Measurements from ENCODE around the gene SORCS3.

The SORCS3 gene

GRCh38 chr10:104650635-104651331 is 9.7 kb downstream of the SORCS3 start:
- no peaks in the 10 kb centered on the region for H3K79me2 ChIP-seq (ENCODE audit: control insufficient read depth, low read length)
- no peaks in the 10 kb centered on the region for H3K36me3 ChIP-seq (ENCODE audit: control insufficient read depth, low read length)
- H4K20me1 ChIP-seq (ENCODE audit: control insufficient read depth, insufficient read depth, low read depth, low read length) = no peaks in the 10 kb centered on the region
- no peak for TF ChIP-seq EZH2phosphoT487 (IDR thresholded peaks at IDR 0.05; ENCODE audit: borderline replicate concordance, low read length)
- no peak for TF ChIP-seq CTCF (IDR thresholded peaks at IDR 0.05; ENCODE audit: low read depth, low read length, poor library complexity, severe bottlenecking)
- H3F3A ChIP-seq (ENCODE audit: control insufficient read depth, insufficient read depth) = no peaks in the 10 kb centered on the region
- H3K4me1 ChIP-seq (ENCODE audit: control insufficient read depth, low read length) = no peaks in the 10 kb centered on the region
- no peaks in the 10 kb centered on the region for H3K27me3 ChIP-seq (ENCODE audit: control insufficient read depth, low read length)
- no peak overlapping the region for H3K27ac ChIP-seq (ENCODE audit: low read depth, low read length)
- no peak overlapping the region for H3K4me3 ChIP-seq (ENCODE audit: low read length)
- no peaks in the 10 kb centered on the region for H3K9me3 ChIP-seq (ENCODE audit: control insufficient read depth, insufficient read depth, low read length)
- no peaks in the 10 kb centered on the region for H3K9me2 ChIP-seq (replicated peaks; ENCODE audit: control insufficient read depth, low read length)
- H3K4me2 ChIP-seq (ENCODE audit: low read length) = no peak overlapping the region

DNA sequence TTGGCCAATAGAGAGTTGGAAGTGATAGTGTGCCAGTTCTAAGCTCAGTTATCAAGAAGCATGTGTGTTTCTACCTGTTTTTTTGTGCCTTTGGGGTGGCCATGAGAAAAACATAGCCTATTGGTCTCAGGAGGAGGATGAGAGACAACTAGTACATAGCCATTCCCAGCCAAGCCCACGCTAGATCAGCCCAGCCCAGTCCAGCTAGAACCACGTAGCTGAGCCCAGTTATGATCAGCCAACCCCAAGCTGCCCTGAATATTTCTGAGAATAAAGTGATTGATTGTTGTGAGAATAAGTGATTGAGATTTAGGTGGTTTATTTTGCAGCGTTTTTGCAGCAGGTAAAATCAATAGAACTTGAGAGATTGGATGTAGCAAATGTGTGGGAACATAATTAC is 15.9 kb downstream of the SORCS3 start:
- no peak for TF ChIP-seq CTCF (IDR thresholded peaks at IDR 0.05; ENCODE audit: low read depth, low read length, poor library complexity, severe bottlenecking)
- no peak for TF ChIP-seq EZH2phosphoT487 (IDR thresholded peaks at IDR 0.05; ENCODE audit: borderline replicate concordance, low read length)
- H3K4me3 ChIP-seq (ENCODE audit: low read length) = no peak overlapping the region

DNA sequence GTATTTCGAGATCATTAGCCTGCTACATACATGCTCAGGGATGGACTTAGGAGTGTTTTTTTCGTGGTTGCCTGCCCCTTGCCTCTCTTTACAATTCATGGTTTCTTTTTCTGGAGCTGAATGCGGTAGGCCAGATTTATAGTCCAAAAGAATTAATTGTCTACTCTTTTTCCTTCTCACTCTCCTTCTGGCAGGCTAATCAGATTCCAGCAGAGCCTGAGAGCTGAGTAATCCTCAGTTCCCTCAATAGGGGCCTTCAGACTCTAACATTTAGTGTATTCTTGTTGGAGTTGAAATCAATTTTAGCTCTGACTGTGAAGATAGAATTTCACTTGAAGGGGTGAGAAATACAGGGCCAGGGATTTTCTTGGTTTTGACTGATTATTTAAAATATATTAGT is 16.4 kb downstream of the SORCS3 start:
- no peaks in the 10 kb centered on the region for H4K20me1 ChIP-seq (ENCODE audit: control insufficient read depth, insufficient read depth, low read depth, low read length)
- H3K79me2 ChIP-seq (ENCODE audit: control insufficient read depth, low read length) = no peaks in the 10 kb centered on the region
- H3K9me2 ChIP-seq (replicated peaks; ENCODE audit: control insufficient read depth, low read length) = no peaks in the 10 kb centered on the region
- H3K9me3 ChIP-seq (ENCODE audit: control insufficient read depth, insufficient read depth, low read length) = no peaks in the 10 kb centered on the region
- no peak overlapping the region for H3K4me2 ChIP-seq (ENCODE audit: low read length)
- no peaks in the 10 kb centered on the region for H3F3A ChIP-seq (ENCODE audit: control insufficient read depth, insufficient read depth)
- H3K27me3 ChIP-seq (ENCODE audit: control insufficient read depth, low read length) = no peaks in the 10 kb centered on the region
- H3K27ac ChIP-seq (ENCODE audit: low read depth, low read length) = no peak overlapping the region
- TF ChIP-seq CTCF (IDR thresholded peaks at IDR 0.05; ENCODE audit: low read depth, low read length, poor library complexity, severe bottlenecking) = no peak
- no peak for TF ChIP-seq EZH2phosphoT487 (IDR thresholded peaks at IDR 0.05; ENCODE audit: borderline replicate concordance, low read length)
- no peak overlapping the region for H3K4me3 ChIP-seq (ENCODE audit: low read length)
- H3K4me1 ChIP-seq (ENCODE audit: control insufficient read depth, low read length) = no peaks in the 10 kb centered on the region
- H3K36me3 ChIP-seq (ENCODE audit: control insufficient read depth, low read length) = no peaks in the 10 kb centered on the region

More for the DNA sequence above, 15.9 kb downstream of the SORCS3 start:
- Histone ChIP-seq H4K20me1 (ENCODE audit: control insufficient read depth, insufficient read depth, low read depth, low read length) (no peaks in the 10 kb centered on the region), H3F3A (ENCODE audit: control insufficient read depth, insufficient read depth) (no peaks in the 10 kb centered on the region), H3K79me2 (ENCODE audit: control insufficient read depth, low read length) (no peaks in the 10 kb centered on the region), H3K9me3 (ENCODE audit: control insufficient read depth, insufficient read depth, low read length) (no peaks in the 10 kb centered on the region), H3K9me2 (replicated peaks; ENCODE audit: control insufficient read depth, low read length) (no peaks in the 10 kb centered on the region), H3K36me3 (ENCODE audit: control insufficient read depth, low read length) (no peaks in the 10 kb centered on the region), H3K27ac (ENCODE audit: low read depth, low read length) (no peak overlapping the region), H3K4me1 (ENCODE audit: control insufficient read depth, low read length) (no peaks in the 10 kb centered on the region), H3K4me2 (ENCODE audit: low read length) (no peak overlapping the region), H3K27me3 (ENCODE audit: control insufficient read depth, low read length) (no peaks in the 10 kb centered on the region)
